HCT116 (cell line): ENCODE data around the gene AQP12B.

Source experiments
- POLR2A ChIP-seq: IDR thresholded peaks from 2 replicates; pipeline ENCODE4 v1.7.0; 2011; ENCODE audit warnings: borderline replicate concordance; ENCODE audit not compliant: insufficient read depth, insufficient read length; ENCODE audit errors: extremely low read depth
- POLR2AphosphoS5 ChIP-seq: IDR thresholded peaks from 2 replicates; pipeline ENCODE4 v1.6.1; 2011; ENCODE audit warnings: mild to moderate bottlenecking, low read depth, low read length, moderate library complexity
- TF ChIP-seq, protein P1 (sequence below), 3 experiments: fragments of 200-600 bp in 1 of 3; sonication (generic) in 1 of 3; IDR thresholded peaks in 2 of 3; conservative IDR thresholded peaks in 1 of 3; 2 replicates each; pipeline ENCODE4 v1.5.1; 2012 to 2017; ENCODE audit warnings: low read depth in 2 of 3, low read length in 2 of 3, antibody characterized with exemption in 1 of 3, borderline replicate concordance in 1 of 3, control low read depth in 1 of 3, mild to moderate bottlenecking in 1 of 3, mixed read lengths in 1 of 3, mixed run types in 1 of 3, moderate library complexity in 1 of 3; ENCODE audit not compliant: insufficient read depth in 1 of 3
- TF ChIP-seq, protein P2 (sequence below): IDR thresholded peaks from 2 replicates; pipeline ENCODE4 v1.6.1; 2012
- TF ChIP-seq, protein P3 (sequence below): IDR thresholded peaks from 2 replicates; pipeline ENCODE4 v1.6.1; 2012

DNA sequence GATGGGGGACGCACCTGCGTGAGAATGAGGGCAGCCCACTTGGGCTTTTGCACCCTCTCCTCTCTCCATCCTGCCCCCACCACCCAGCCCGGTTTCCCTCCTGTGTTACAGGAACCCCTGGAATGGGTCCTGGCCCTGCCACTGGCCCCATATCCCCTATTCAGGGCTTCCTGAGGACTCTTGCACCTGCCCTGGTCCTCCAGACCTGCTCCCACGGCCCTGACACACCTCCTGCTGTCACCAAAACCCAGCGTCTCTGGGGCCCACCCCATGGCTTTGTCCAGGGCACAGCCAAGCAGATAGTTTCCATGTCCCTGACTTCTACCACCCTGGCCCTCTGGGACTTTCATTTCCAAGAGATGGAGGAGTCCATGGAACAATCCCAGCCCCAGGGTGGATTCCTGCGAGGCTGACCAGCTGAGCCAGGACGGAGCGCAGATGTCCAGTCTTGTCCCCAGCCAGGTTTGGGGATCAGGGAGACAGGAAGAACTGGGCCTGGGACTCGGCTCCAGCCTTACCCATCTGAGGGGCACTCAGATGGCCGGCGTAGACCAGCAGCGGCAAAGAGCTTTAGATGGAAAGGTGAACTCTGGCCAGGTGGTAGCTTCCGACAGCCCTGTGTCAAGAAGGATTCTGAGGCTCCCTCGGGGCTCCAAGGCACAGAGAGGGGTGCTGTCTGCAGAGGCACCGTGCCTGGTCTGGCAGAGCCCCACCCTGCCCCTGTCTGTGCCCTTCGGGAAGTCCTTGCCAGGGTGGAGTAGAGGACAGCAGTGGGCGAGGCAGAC lies 45.4 kb downstream of the AQP12B start:
- TF ChIP-seq, protein P1, sequence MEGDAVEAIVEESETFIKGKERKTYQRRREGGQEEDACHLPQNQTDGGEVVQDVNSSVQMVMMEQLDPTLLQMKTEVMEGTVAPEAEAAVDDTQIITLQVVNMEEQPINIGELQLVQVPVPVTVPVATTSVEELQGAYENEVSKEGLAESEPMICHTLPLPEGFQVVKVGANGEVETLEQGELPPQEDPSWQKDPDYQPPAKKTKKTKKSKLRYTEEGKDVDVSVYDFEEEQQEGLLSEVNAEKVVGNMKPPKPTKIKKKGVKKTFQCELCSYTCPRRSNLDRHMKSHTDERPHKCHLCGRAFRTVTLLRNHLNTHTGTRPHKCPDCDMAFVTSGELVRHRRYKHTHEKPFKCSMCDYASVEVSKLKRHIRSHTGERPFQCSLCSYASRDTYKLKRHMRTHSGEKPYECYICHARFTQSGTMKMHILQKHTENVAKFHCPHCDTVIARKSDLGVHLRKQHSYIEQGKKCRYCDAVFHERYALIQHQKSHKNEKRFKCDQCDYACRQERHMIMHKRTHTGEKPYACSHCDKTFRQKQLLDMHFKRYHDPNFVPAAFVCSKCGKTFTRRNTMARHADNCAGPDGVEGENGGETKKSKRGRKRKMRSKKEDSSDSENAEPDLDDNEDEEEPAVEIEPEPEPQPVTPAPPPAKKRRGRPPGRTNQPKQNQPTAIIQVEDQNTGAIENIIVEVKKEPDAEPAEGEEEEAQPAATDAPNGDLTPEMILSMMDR (IDR thresholded peaks at IDR 0.05 in 2 of 3, conservative IDR thresholded peaks at IDR 0.05 in 1 of 3; ENCODE audit: borderline replicate concordance in 1 of 3, insufficient read depth in 1 of 3, low read depth in 2 of 3, low read length in 2 of 3), result no peak
- TF ChIP-seq, protein P2, sequence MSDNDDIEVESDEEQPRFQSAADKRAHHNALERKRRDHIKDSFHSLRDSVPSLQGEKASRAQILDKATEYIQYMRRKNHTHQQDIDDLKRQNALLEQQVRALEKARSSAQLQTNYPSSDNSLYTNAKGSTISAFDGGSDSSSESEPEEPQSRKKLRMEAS, result no peak
- no peak for TF ChIP-seq POLR2A
- no peak for TF ChIP-seq POLR2AphosphoS5
- TF ChIP-seq, protein P3, sequence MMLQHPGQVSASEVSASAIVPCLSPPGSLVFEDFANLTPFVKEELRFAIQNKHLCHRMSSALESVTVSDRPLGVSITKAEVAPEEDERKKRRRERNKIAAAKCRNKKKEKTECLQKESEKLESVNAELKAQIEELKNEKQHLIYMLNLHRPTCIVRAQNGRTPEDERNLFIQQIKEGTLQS, result no peak
